HG03354 (cell line): ENCODE data around the gene CCDC195.
"Not testable (repeated sequence)": the region's sequence is repeated elsewhere in the genome, so short reads cannot be mapped to it uniquely, and the experiment has no call there.

ENCODE experiments used
- ATAC-seq: cut with Tn5 transposase; IDR thresholded peaks from one replicate; pipeline ENCODE4 v1.9.1; 2021; ENCODE audit warnings: mild to moderate bottlenecking; ENCODE audit not compliant: unreplicated experiment, poor library complexity, severe bottlenecking

Gene CCDC195

DNA sequence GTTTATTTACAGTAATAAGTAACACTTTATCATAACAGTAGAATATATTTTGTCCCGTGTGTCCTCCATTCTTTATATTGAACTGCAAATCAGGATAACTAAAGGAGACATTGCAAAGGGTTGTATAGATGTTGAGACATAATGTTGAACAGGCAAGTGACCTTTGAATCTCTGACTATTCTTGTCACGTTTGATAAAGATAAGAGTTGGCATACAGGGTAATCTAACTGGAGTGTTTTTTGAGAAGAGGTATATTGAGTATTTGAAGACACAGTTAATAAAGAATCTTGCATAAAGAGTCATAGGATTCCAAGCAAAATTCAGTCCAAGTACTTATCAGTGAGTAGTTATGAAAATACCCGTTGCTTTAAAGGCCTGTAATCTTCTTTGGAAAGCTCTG, 21.7 kb downstream of the CCDC195 start:
- ATAC-seq = no peak

GRCh38 chr2:224691563-224691962, 24.6 kb downstream of the CCDC195 start:
- no peak for ATAC-seq

- ATAC-seq = no peak
Measured at GRCh38 chr2:224690868-224691267, 25.3 kb downstream of the CCDC195 start.

DNA sequence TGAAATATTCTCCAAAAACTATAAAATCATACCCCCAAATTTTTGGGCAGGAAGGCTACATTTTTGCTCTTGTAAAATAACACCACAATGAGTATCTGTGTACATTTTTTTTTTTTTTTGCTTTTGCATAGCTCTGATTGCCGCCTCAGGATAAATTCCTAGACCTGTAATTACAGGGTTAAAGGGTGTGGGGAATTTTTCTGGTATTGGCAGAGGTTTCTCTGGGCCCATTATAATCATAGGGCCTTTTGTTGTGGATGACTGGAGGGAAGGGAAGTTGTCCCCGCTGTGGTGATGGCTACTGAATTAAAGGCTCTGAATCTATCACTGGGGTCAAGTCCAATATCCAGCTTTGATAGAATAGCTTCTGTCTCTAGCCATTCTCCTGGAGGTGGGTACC, 26.6 kb downstream of the CCDC195 start:
- ATAC-seq = no peak

DNA sequence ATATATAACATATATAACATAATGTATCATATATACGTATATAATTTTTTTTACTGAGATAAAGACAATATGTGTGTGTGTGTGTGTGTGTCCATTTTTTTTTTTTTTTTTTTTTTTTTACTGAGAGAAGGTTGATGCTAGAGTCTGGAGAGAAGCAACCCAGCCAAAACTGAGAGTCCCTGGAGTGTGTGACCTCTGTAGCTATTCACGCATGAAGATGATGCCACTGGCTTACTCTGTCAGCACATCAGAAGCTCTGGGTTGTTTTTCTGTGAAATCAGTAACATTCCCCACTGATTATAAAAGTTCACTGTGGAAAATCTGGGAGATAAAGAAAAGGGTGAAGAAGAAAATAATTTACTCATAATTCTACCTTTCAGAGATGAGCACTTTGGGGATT, 27.2 kb downstream of the CCDC195 start:
- no peak for ATAC-seq

GRCh38 chr2:224687156-224687555, 29.0 kb downstream of the CCDC195 start:
- ATAC-seq = no peak

GRCh38 chr2:224685121-224685520, 31.0 kb downstream of the CCDC195 start:
- ATAC-seq = no peak

DNA sequence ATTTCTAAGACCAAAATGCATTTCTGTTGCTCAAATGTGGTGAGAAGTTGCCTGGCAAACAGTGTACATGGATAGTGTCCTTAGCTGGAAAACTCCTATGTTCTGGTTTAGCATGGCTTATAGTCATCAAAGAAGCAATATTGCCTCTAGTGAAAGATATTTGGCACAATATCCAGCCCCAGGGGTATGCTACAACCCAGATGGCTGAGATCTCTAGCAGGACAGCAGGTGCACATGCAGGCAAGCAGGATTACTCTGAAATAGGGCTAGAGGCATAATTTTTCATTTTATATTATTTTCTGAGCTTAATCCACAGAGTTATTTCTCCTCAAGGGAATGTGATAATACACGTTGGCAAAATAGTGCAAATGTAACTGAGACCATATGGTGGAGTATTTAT, 34.0 kb downstream of the CCDC195 start:
- ATAC-seq = no peak

GRCh38 chr2:224671731-224672130, 44.4 kb downstream of the CCDC195 start:
- no peak for ATAC-seq

DNA sequence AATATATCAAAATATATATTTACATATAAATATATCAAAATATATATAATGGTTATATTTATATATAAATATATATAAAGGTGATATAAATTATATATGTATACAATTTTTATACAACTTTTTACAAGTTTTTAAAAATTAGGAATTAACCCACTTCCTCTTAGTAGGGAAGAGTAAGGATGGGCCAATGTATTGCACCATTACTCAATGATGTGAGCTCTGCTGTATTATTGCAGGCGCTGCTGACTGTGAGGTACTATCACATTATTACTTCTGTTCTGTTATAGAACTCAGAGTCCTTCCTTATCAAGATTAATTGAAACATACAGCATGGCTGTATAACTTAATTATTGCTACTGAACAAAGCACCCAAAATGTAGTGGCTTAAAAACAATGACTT, 46.0 kb downstream of the CCDC195 start:
- ATAC-seq = no peak

DNA sequence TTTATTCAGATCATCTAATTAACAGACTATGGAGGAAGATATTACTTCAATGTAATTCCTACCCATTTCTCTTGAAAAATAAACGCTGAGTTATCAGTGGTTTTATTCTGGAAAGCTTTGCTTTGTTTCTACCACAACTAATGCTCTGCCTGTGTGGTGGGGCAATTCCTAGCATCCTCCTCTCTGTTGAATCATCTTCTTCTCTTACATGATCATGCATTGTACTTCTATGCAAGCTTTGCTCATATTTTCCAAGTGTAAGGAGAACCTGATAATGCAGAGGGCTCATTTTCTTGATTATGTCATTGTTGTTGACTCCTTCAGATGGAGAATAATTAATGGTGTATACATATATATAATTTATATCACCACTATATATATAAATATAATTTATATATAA, 46.7 kb downstream of the CCDC195 start:
- no peak for ATAC-seq

- no peak for ATAC-seq
Measured at GRCh38 chr2:224668123-224668909, 47.8 kb downstream of the CCDC195 start.

GRCh38 chr2:224666951-224667553, 49.1 kb downstream of the CCDC195 start:
- ATAC-seq = peak; percentile 99

DNA sequence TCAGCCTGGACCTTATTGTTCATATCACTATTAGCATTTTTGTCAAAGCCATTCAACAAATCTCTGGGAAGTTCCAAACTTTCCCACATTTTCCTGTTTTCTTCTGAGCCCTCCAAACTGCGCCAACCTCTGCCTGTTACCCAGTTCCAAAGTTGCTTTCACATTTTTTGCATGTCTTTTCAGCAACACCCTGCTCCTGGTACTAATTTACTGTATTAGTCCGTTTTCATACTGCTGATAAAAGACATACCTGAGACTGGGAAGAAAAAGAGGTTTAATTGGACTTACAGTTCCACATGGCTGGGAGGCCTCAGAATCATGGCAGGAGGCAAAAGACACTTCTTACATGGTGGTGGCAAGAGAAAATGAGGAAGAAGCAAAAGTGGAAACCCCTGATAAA, 52.8 kb downstream of the CCDC195 start:
- ATAC-seq = not testable (repeated sequence)

- not testable (repeated sequence) for ATAC-seq
Measured at GRCh38 chr2:224661708-224662107, 54.5 kb downstream of the CCDC195 start.

GRCh38 chr2:224659714-224660113, 56.5 kb downstream of the CCDC195 start:
- no peak for ATAC-seq

GRCh38 chr2:224658780-224659405, 57.3 kb downstream of the CCDC195 start:
- ATAC-seq = no peak

GRCh38 chr2:224657349-224657748, 58.8 kb downstream of the CCDC195 start:
- peak; percentile 61 for ATAC-seq

GRCh38 chr2:224655006-224655537, 61.1 kb downstream of the CCDC195 start:
- ATAC-seq = no peak
